Neuronal stem cell (in vitro differentiated cells): Measurements from ENCODE around the gene HBP1.
"Not testable (repeated sequence)": the region's sequence is repeated elsewhere in the genome, so short reads cannot be mapped to it uniquely, and the experiment has no call there.

Experiments used
- DNase-seq: peaks from one replicate; pipeline ENCODE4 v3.0.0-alpha.2; 2013; ENCODE audit warnings: low spot score
- H2AFZ ChIP-seq: one replicate; pipeline ENCODE4 v1.6.1; 2013; ENCODE audit warnings: mild to moderate bottlenecking, low read length, inconsistent platforms
- H2AK5ac ChIP-seq: 2 replicates; pipeline ENCODE4 v1.6.1; 2013; ENCODE audit warnings: low read depth, mild to moderate bottlenecking, inconsistent platforms, low read length, moderate library complexity, mixed read lengths
- H2BK120ac ChIP-seq: 2 replicates; pipeline ENCODE4 v1.6.1; 2013; ENCODE audit warnings: low read depth, mild to moderate bottlenecking, inconsistent platforms, low read length, moderate library complexity, mixed read lengths
- H2BK12ac ChIP-seq: one replicate; pipeline ENCODE4 v1.6.1; 2013; ENCODE audit warnings: low read length, inconsistent platforms
- H2BK15ac ChIP-seq: 2 replicates; pipeline ENCODE4 v1.6.1; 2013; ENCODE audit warnings: mild to moderate bottlenecking, low read length, inconsistent platforms, mixed read lengths
- H2BK5ac ChIP-seq: one replicate; pipeline ENCODE4 v1.6.1; 2013; ENCODE audit warnings: inconsistent platforms, mild to moderate bottlenecking, low read length, moderate library complexity
- H3K14ac ChIP-seq: one replicate; pipeline ENCODE4 v1.6.1; 2013; ENCODE audit warnings: low read length, inconsistent platforms
- H3K18ac ChIP-seq: 2 replicates; pipeline ENCODE4 v1.6.1; 2013; ENCODE audit warnings: low read length, inconsistent platforms
- H3K23ac ChIP-seq: 2 replicates; pipeline ENCODE4 v1.6.1; 2013; ENCODE audit warnings: low read depth, mild to moderate bottlenecking, mixed read lengths, low read length, inconsistent platforms; ENCODE audit not compliant: poor library complexity
- H3K27ac ChIP-seq: replicated peaks from 3 replicates; pipeline ENCODE4 v1.5.1; 2013; ENCODE audit warnings: low read length, inconsistent platforms
- H3K27me3 ChIP-seq, 3 experiments: 2 replicates each; pipeline ENCODE4 v1.6.1; 2013; ENCODE audit warnings: low read length in 3 of 3, mild to moderate bottlenecking in 2 of 3, inconsistent platforms in 1 of 3, low read depth in 1 of 3, mixed read lengths in 1 of 3, moderate library complexity in 1 of 3; ENCODE audit not compliant: control insufficient read depth in 3 of 3, insufficient read depth in 3 of 3
- H3K36me3 ChIP-seq, 2 donors: replicated peaks in 1 of 2; 2 replicates each; pipeline ENCODE4 v1.6.1; 2013; ENCODE audit warnings: low read length in 2 of 2; ENCODE audit not compliant: control insufficient read depth in 2 of 2, insufficient read depth in 2 of 2
- H3K4ac ChIP-seq: 2 replicates; pipeline ENCODE4 v1.6.1; 2013; ENCODE audit warnings: inconsistent platforms, mild to moderate bottlenecking, low read length, moderate library complexity
- H3K4me1 ChIP-seq, 2 donors: 1 replicate in 1 of 2; 2 replicates in 1 of 2; pipeline ENCODE4 v1.6.1; 2013; ENCODE audit warnings: low read length in 2 of 2, low read depth in 1 of 2; ENCODE audit not compliant: control insufficient read depth in 2 of 2, insufficient read depth in 1 of 2
- H3K4me2 ChIP-seq: one replicate; pipeline ENCODE4 v1.6.1; 2013; ENCODE audit warnings: mild to moderate bottlenecking, low read length, inconsistent platforms; ENCODE audit not compliant: insufficient read depth, poor library complexity, severe bottlenecking
- H3K4me3 ChIP-seq, 2 donors: 2 replicates each; pipeline ENCODE4 v1.5.1; 2013; ENCODE audit warnings: low read length in 2 of 2, mild to moderate bottlenecking in 2 of 2, inconsistent platforms in 1 of 2, moderate library complexity in 1 of 2
- H3K79me1 ChIP-seq: one replicate; pipeline ENCODE4 v1.6.1; 2013; ENCODE audit warnings: low read depth, mild to moderate bottlenecking, inconsistent platforms, low read length, moderate library complexity
- H3K9ac ChIP-seq: one replicate; pipeline ENCODE4 v1.6.1; 2013; ENCODE audit warnings: mild to moderate bottlenecking, low read depth, low read length, inconsistent platforms; ENCODE audit not compliant: poor library complexity
- H3K9me3 ChIP-seq, 2 donors: replicated peaks in 1 of 2; 2 replicates each; pipeline versions ENCODE3 to v1.6.1; 2013; ENCODE audit warnings: low read length in 2 of 2, mild to moderate bottlenecking in 2 of 2, inconsistent platforms in 1 of 2, low read depth in 1 of 2, mixed read lengths in 1 of 2, moderate library complexity in 1 of 2; ENCODE audit not compliant: control insufficient read depth in 2 of 2, insufficient read depth in 1 of 2
- H4K8ac ChIP-seq: one replicate; pipeline ENCODE4 v1.6.1; 2013; ENCODE audit warnings: low read depth, mild to moderate bottlenecking, inconsistent platforms, low read length, moderate library complexity
- H4K91ac ChIP-seq: one replicate; pipeline ENCODE4 v1.6.1; 2013; ENCODE audit warnings: low read length, low read depth, mild to moderate bottlenecking, inconsistent platforms; ENCODE audit not compliant: poor library complexity
- WGBS, 2 donors: extraction: QIAGEN DNeasy Blood & Tissue Kit; methylation state at CpG; one replicate each; pipeline ENCODE4 v1.1.7; 2013; ENCODE audit warnings: missing lambda C conversion rate in 2 of 2, mixed read lengths in 1 of 2; ENCODE audit not compliant: insufficient read length in 2 of 2, insufficient replicate concordance in 1 of 2; ENCODE audit errors: extremely low coverage in 2 of 2; 5-methylcytosine and 5-hydroxymethylcytosine counted together

HBP1 gene

DNA sequence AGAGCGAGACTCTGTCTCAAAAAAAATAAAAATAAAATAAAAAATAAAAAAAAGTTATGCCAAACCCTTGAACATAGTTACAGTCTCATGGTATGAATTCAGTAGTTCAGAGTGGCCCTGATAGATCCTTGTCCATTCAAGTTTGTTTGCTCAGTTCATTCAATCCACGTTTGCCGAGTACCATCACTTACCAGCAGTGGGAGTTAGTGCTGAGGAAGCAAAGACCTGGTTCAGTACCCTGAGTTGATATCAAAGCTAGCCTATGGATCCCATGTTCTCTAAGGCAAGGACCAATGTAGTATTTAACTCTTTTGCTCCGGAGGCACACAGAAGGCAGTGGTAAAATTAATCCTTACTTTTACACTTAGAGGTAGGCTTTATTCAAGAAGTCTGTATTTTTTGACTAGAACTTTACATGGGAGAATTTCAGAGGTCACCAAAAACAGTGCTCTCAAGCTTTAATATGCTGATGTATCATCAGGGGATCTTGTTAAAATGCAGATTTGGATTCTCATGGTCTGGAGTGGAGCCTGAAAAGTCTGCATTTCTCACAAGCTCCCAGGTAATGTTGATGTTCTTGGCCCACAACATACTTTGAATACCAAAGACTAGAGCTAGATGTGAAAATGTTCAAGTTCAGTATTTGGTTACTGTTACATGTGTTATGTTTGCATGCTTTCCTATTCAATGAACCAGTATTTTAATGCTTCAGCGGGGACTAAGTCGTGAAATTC, 38.1 kb upstream of the HBP1 start:
- Histone ChIP-seq H2BK120ac (no peak overlapping the region), H3K27me3 (no peaks in the 10 kb centered on the region), H3K23ac (no peak overlapping the region), H2AFZ (no peak overlapping the region), H3K36me3 (no peaks in the 10 kb centered on the region), H3K4ac (no peak overlapping the region), H3K79me1 (no peaks in the 10 kb centered on the region), H2BK12ac (no peak overlapping the region), H4K8ac (no peak overlapping the region), H2BK5ac (no peak overlapping the region), H3K18ac (no peak overlapping the region), H3K4me1 (no peaks in the 10 kb centered on the region), H3K27ac (no peak overlapping the region), H3K4me3 (no peak overlapping the region), H2AK5ac (no peak overlapping the region), H4K91ac (no peak overlapping the region), H2BK15ac (no peak overlapping the region), H3K9me3 (no peaks in the 10 kb centered on the region), H3K9ac (no peak overlapping the region), H3K4me2 (no peak overlapping the region), H3K14ac (no peak overlapping the region)
- WGBS, 2 donors: no CpG with 5 or more reads among the region's 6 CpGs
- DNase-seq: no peak

DNA sequence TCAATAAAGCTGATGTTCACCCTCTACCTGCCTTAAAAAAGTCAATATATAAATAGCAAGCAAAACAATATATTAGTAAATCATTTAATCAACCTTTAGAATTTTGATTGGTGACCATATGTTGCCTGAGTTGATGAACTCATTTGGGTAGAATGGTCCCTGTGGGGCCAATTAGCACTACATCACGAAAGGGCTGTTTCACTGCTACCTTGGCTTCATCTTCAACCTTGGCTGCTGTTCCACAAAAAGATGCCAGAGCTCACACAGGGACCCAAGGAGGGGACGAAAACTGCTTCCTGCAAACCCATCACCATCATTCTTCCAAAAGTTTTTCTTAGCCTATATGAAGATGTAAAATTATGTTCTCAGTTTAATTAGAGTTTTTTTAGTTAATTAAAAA, 35.4 kb upstream of the HBP1 start:
- Histone ChIP-seq H3K14ac (no peak overlapping the region), H3K9me3 (no peaks in the 10 kb centered on the region), H3K18ac (no peak overlapping the region), H3K23ac (no peak overlapping the region), H2BK15ac (no peak overlapping the region), H3K36me3 (no peaks in the 10 kb centered on the region), H2AK5ac (no peak overlapping the region), H3K4me3 (no peak overlapping the region), H3K9ac (no peak overlapping the region), H2BK5ac (no peak overlapping the region), H3K27ac (no peak overlapping the region), H4K8ac (no peak overlapping the region), H3K27me3 (no peaks in the 10 kb centered on the region), H2AFZ (no peak overlapping the region), H4K91ac (no peak overlapping the region), H2BK12ac (no peak overlapping the region), H3K4me1 (no peaks in the 10 kb centered on the region), H3K4ac (no peak overlapping the region), H3K79me1 (no peaks in the 10 kb centered on the region), H2BK120ac (no peak overlapping the region), H3K4me2 (no peak overlapping the region)
- WGBS, 2 donors: no CpG with 5 or more reads among the region's 2 CpGs
- no peak for DNase-seq

DNA sequence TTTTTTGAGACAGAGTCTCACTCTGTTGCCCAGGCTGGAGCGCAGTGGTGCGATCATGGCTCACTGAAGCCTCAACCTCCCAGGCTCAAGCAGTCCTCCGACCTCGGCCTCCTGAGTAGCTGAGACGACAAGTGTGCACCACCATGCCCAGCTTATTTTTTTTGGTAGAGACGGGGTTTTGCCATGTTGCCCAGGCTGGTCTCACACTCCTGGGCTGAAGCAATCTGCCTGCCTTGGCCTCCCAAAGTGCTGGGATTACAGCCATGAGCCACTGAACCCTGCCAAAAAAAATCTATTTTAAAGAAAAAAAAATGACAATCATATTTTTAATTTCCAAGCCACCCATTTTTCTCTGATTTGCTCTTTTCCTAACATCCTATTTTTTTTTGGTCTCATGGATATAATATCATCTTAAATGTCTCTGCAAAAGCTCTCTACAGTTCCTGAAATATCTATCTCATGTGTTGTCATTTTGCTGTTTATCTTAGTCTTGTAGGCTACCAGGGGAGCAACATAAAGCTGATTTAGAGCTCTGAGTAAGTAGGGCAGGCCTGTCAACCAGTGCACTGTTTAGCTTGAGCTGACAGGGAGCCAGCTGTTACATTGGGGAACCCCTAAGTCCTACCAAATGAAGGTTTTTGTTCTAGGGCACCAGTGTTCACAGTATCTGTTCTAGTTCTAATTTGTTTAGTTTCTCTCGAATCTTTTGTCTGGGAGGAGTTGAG, 29.9 kb upstream of the HBP1 start:
- H2BK15ac ChIP-seq: no peak overlapping the region
- H4K8ac ChIP-seq: no peak overlapping the region
- no peak overlapping the region for H2BK5ac ChIP-seq
- H3K18ac ChIP-seq: no peak overlapping the region
- no peak overlapping the region for H4K91ac ChIP-seq
- no peaks in the 10 kb centered on the region for H3K9me3 ChIP-seq
- H3K27me3 ChIP-seq: no peaks in the 10 kb centered on the region
- H3K36me3 ChIP-seq: no peaks in the 10 kb centered on the region
- no peak overlapping the region for H3K4ac ChIP-seq
- DNase-seq: no peak
- no peak overlapping the region for H3K23ac ChIP-seq
- no peak overlapping the region for H3K4me3 ChIP-seq
- no peak overlapping the region for H3K4me2 ChIP-seq
- no peak overlapping the region for H2AFZ ChIP-seq
- H3K79me1 ChIP-seq: no peaks in the 10 kb centered on the region
- H3K4me1 ChIP-seq: peaks cover 0 to 5% of the 10 kb centered on the region in 2 donors
- no peak overlapping the region for H2AK5ac ChIP-seq
- no peak overlapping the region for H3K14ac ChIP-seq
- H2BK120ac ChIP-seq: no peak overlapping the region
- no peak overlapping the region for H2BK12ac ChIP-seq
- no CpG with 5 or more reads among the region's 7 CpGs for WGBS, 2 donors
- H3K27ac ChIP-seq: no peak overlapping the region
- no peak overlapping the region for H3K9ac ChIP-seq

DNA sequence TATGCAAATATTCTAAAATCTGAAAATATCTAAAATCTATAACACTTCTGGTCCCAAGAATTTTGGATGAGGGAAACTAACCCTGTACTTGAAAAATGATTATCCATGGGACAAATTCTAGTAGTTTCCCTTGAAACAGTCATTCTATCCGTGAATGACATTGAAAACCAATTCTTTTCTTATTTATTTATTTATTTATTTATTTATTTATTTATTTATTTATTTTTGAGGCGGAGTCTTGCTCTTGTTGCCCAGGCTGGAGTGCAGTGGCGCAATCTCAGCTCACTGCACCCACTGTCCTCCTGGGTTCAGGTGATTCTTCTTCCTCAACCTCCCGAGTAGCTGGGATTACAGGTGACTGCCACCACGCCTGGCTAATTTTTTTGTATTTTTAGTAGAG, 24.9 kb upstream of the HBP1 start:
- not testable (repeated sequence) for H3K27me3 ChIP-seq, H2BK120ac ChIP-seq, H2AFZ ChIP-seq, H3K23ac ChIP-seq, DNase-seq, H2BK12ac ChIP-seq, H2BK5ac ChIP-seq, H2BK15ac ChIP-seq, H4K8ac ChIP-seq, H3K9ac ChIP-seq, H3K27ac ChIP-seq, H3K18ac ChIP-seq, H3K14ac ChIP-seq, H3K79me1 ChIP-seq, H4K91ac ChIP-seq, H2AK5ac ChIP-seq, H3K4me2 ChIP-seq, H3K9me3 ChIP-seq, H3K36me3 ChIP-seq, H3K4ac ChIP-seq, H3K4me3 ChIP-seq, H3K4me1 ChIP-seq
- WGBS, 2 donors: no CpG with 5 or more reads among the region's 5 CpGs
